ENCODE measurements around the gene CEP104.
A peak's percentile ranks its signal among the peaks of the same experiment; 100 is the strongest.

The CEP104 gene

DNA sequence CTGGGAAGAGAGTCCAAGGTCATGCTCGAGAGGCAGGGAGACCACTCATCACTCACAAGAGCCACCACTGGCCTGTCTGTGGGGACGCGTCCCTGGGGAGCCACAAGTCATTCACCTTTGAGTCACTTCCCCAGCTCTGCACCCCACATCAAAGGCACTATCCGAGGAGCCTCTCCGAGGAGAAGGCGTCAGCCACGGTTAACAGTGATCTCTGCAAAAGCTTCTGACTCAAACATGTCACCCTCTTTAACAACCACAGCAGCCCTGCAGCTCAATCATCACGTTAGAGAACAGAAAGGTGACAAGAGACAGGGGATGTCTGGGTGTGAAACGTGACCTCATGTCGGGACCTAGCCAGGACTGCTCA lies 69.7 kb downstream of the CEP104 start:
- H3K4me3 ChIP-seq (replicated peaks; ENCODE audit: low read depth, low read length), result no peak overlapping the region
- TF ChIP-seq, protein P1, sequence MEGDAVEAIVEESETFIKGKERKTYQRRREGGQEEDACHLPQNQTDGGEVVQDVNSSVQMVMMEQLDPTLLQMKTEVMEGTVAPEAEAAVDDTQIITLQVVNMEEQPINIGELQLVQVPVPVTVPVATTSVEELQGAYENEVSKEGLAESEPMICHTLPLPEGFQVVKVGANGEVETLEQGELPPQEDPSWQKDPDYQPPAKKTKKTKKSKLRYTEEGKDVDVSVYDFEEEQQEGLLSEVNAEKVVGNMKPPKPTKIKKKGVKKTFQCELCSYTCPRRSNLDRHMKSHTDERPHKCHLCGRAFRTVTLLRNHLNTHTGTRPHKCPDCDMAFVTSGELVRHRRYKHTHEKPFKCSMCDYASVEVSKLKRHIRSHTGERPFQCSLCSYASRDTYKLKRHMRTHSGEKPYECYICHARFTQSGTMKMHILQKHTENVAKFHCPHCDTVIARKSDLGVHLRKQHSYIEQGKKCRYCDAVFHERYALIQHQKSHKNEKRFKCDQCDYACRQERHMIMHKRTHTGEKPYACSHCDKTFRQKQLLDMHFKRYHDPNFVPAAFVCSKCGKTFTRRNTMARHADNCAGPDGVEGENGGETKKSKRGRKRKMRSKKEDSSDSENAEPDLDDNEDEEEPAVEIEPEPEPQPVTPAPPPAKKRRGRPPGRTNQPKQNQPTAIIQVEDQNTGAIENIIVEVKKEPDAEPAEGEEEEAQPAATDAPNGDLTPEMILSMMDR (IDR thresholded peaks at IDR 0.05; ENCODE audit: low read depth, low read length, missing control alignments), result no peak
- no peak for DNase-seq (ENCODE audit: extremely low read depth, low read depth)

DNA sequence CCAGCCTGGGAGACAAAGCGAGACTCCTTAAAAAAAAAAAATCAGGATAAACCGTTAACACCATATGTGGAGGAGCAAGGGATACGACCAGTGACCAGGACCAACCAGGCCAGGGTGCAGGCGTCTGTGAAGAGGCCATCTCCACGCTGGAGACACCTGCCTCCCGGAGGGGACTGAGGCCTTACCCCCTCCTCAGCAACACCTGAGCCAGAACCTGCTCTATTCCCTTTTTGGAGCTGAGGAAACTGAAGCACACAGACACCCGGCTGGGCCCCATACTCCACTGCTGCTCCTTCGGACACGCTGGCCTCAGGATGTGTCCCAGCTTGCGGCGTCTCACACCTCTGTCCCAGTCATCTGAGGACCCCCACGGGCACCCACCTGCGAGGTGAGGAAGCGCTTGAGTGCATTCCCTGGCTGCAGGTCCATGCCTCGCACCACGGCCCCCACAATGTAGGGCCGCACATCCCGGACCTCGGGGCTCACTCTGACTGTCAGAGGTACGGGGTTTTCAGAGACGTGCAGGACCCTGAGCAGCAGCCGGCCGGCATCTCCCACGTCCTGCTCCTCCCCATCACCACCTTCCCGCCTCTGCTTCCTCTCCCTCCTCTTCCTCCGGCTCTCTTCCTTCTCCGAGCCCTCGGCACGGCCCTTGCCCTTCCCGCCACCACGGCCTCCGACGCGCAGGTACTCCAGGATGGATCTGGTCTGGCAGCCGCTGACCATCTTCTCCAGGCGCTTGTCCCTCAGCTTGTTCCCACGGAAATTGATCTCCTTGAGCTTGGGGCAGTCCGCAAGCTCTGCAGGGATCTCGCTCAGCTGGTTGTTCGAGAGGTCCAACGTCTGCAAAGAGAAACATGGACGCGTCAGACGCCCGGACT lies 70.3 kb downstream of the CEP104 start:
- TF ChIP-seq, protein P1 (IDR thresholded peaks at IDR 0.05; ENCODE audit: low read depth, low read length, missing control alignments), result no peak
- no peak overlapping the region for H3K4me3 ChIP-seq (replicated peaks; ENCODE audit: low read depth, low read length)
- DNase-seq (ENCODE audit: extremely low read depth, low read depth), result no peak

DNA sequence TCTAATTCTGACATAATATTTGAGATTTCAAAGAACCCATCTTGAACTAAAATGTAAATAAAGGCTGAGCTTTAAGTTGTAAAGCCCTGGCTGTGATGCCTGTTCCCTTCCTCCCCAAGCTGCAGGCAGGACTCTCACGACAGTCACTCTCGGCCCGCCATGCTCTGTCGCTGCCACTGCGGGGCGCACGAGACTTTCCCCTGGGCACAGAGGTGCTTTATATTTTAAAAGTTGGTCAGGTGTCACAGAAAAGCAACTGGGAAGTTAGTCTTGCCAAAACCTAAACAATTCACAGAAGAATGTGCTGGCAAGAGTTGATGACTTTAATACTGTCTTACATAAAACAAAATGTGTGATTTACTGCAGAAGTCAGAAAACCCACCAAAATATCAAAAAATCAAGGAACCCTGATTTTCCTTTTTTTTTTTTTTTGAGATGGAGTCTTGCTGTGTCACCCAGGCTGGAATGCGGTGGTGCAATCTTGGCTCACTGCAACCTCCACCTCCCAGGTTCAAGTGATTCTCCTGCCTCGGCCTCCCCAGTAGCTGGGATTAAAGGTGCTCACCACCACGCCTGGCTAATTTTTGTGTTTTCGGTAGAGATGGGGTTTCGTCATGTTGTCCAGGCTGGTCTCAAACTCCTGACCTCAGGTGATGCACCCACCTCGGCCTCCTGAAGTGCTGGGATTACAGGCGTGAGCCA lies 71.4 kb downstream of the CEP104 start:
- TF ChIP-seq, protein P1 (IDR thresholded peaks at IDR 0.05; ENCODE audit: low read depth, low read length, missing control alignments), result peak; percentile 25
- no peak overlapping the region for H3K4me3 ChIP-seq (replicated peaks; ENCODE audit: low read depth, low read length)
- no peak for DNase-seq (ENCODE audit: extremely low read depth, low read depth)

DNA sequence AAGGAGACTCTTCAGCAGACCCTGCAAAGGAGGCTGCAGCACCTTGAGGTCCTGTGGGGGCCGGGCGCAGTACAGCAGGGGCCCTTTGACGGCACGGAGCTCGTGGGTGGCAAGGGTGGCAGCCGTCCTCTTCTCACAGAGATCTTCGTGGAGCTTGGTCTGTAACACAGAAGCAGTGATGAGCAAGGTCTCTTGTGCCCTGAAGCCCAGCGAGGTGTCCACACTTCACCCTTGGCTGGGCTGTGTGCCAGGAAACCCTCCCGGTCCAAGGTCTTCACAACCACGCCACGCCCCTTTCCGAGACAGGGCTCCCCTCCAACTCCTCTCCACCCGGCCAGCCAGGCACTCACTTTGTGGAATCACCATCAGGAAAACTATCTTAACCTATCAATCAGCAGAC lies 72.0 kb downstream of the CEP104 start:
- TF ChIP-seq, protein P1 (IDR thresholded peaks at IDR 0.05; ENCODE audit: low read depth, low read length, missing control alignments), result no peak
- DNase-seq (ENCODE audit: extremely low read depth, low read depth), result no peak
- no peak overlapping the region for H3K4me3 ChIP-seq (replicated peaks; ENCODE audit: low read depth, low read length)

DNA sequence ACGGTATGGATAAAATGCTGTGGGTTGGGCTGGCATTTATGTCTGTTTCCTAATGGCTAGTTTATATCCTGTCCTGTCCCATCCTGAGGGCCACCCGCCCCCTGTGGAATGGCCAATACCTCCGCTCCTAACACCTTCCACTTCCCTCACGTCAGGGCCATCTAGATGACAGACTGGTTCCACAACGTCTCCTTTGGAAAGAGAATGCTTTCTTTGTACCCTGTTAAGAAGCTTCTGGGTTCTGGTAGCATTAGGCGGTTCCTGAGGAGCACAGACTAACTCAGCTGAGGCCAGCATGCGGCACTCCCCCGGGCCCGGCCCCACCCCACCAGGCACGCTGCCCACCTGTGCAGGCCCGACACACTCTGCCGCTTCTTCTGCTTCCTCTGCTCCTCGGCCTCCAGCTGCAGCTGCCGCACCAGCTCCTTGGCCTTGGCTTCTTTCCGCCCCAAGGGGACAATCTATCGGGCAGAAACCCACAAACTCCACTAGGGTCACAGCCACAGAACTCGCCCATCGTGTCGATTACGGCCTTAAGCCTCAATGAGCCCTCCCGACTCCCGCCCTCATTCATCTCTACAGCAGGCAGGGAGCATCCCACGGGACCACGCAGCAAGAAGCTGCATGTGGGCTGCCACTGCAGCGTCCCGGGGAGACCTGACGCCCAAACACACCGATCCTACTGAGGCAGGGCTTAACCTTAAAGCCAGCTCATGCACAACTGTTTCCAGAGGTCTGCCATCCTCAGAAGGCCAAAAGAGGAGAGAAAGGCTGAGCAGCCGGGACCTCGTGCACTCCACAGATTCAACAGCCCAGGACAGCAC lies 73.1 kb downstream of the CEP104 start:
- TF ChIP-seq, protein P1 (IDR thresholded peaks at IDR 0.05; ENCODE audit: low read depth, low read length, missing control alignments), result no peak
- no peak for DNase-seq (ENCODE audit: extremely low read depth, low read depth)
- no peak overlapping the region for H3K4me3 ChIP-seq (replicated peaks; ENCODE audit: low read depth, low read length)

DNA sequence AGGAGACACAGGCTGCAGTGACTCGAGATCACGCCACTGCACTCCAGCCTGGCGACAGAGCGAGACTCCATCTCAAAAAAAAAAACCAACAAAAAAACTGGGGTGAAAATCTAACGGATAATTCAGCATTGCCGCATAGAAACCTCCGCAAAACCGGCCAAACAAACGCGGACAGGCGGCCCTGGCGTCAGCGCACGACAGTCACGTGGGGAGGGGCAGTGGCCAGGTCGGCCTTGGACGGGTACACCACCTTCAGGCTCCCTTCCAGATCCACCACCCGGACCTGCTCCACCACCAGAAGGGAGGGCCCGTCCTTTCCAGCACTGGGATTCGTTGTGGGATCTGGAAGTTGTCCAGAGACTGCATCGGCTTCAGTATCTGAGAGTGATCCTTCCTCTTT lies 76.1 kb downstream of the CEP104 start:
- TF ChIP-seq, protein P1 (IDR thresholded peaks at IDR 0.05; ENCODE audit: low read depth, low read length, missing control alignments), result no peak
- H3K4me3 ChIP-seq (replicated peaks; ENCODE audit: low read depth, low read length), result no peak overlapping the region
- DNase-seq (ENCODE audit: extremely low read depth, low read depth), result no peak
